RCC 7860 (cell line): ENCODE results near the gene GRIP2.

ENCODE experiments used
- DNase-seq: peaks from one replicate; pipeline ENCODE4 v3.0.0-alpha.2; 2015; ENCODE audit warnings: low spot score
- FAIRE-seq: peaks from 2 replicates; lab custom pipeline; 2012; peaks lifted over from hg19 to GRCh38; lab: Jason Lieb, UNC

The GRIP2 gene

DNA sequence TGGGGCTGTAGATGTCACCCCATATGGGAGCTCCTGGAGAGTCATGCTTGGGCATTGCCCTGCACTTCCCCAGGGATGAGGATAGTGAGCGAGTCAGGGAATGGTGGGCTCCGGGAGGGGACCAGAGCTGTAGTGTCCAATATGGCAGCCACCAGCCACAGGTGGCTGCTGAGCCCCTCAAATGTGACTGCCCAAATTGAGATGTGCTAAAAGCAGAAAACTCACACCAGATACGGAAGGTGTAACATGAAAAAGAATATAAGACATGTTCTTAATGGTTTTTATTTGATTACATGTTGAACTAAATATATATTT, 31.7 kb downstream of the GRIP2 start:
- FAIRE-seq: no peak
- DNase-seq: no peak

DNA sequence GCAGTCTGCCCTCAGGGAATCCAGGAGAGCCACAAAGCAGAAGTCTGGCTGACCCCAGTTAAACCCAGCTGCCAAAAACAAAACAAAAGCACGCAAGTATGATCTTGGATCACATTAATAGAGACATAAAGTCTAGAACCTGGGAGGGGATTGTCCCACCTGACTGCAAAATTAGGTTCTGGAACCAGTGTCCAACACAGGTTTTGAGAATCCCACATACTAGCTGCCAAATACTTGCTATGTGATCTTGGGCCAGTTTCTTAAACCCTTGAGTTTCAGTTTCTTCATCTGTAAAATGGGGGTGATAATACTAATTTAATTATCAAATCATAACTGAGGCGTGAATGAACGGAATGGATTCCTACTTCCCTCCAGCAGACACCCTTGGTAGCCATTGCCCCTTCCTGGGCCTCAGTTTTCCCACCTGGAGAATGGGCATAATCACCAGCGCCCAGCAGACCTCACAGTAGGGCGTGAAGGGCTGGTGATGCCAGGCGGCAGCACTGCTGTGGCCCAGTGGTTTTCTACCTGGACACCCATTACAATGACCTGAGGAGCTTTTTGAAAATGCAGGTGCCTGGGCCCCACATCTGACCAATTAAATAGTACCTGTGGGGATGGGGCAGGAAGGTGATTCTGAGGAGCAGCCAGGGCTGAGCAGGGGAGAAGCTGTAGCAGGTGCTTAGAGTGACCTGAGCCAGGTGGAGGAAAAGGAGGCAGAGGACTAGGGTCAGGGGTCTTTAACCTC, 32.2 kb downstream of the GRIP2 start:
- DNase-seq (no peak), FAIRE-seq (no peak)

DNA sequence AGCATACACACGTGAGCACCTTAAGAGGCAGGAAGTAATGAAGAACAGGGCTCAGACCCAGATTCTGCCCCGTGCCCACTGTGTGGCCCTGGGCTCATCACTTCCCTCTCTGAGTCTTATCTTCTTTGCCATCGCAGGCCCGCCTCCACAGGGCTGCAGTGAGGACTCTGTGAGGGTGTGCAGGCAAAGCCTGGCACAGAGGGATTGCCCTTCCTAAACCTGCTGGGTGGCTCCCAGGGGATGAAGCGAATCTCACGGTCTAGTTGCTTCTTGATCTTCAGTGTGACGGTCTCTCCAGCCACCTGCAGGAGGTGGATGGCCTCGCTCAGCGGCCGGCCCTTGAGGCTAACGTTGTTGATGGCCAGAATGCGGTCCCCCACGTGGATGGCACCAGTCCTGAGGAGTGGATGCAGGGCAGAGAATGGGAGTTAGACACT, 32.8 kb downstream of the GRIP2 start:
- DNase-seq (no peak), FAIRE-seq (no peak)

DNA sequence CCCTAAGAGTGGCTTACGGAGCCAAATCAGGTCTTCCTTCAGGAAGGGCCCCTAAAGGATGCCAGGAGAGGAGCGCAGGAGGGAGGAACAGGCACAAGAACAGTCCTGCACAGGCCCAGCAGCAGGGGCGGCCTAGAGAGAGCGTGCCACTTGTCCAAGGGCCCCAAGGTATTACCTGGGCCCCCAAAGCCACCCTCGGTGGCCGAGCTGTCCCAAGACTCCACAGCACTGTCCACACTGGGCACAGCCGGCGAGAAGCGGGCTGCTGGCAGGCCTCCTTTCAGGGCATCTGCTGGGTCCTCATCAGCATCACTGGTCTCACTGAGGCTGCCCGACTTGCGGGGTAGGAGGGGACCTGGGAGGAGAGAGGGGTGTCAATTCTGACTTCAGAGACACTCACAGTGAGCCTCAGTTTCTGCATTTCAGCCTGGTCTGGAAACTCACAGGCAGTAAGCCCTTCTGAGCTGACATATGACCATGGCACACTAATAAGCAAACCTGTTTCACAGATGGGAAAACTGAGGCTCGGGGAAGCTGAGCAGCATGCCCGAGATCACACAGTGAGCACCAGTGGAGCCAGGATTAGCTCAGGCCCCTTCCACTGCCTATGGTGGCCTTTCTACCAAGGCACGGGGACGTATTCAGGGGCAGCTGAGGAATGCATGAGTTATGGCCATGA, 33.4 kb downstream of the GRIP2 start:
- FAIRE-seq (no peak), DNase-seq (no peak)

DNA sequence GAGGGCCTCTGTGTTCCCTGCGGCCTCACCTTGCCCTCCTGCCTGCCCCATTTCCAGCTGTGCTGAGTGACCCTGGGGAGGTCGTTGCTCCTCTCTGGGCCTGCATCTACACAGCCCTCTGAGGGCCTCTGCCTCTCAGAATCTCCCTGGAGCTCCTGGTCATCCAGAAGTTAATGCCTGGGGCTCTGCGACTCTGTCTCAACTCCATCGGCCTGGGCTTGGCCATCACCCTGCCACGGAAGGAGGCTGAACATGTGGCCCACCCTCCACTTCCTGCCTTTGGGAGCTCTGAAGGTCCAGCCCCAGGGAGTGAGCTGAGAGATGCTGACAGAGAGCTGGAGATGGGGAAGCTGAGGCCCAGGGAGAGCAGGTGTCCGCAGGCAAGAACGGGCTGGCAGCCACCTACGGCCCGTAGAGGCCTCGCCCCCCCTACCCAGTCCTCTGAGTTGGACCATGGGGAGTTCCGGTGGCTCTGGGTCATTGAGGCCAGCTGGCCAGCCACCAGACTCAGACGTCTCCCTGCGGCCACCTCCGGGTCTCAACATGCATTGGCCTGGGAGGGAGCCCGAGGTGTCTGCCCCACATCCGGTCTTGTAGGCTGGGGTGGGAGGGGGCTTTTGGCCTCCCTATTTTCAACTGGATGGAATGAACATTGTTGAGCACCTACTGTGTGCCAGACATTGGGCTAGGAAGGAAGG, 34.2 kb downstream of the GRIP2 start:
- FAIRE-seq (no peak), DNase-seq (no peak)

DNA sequence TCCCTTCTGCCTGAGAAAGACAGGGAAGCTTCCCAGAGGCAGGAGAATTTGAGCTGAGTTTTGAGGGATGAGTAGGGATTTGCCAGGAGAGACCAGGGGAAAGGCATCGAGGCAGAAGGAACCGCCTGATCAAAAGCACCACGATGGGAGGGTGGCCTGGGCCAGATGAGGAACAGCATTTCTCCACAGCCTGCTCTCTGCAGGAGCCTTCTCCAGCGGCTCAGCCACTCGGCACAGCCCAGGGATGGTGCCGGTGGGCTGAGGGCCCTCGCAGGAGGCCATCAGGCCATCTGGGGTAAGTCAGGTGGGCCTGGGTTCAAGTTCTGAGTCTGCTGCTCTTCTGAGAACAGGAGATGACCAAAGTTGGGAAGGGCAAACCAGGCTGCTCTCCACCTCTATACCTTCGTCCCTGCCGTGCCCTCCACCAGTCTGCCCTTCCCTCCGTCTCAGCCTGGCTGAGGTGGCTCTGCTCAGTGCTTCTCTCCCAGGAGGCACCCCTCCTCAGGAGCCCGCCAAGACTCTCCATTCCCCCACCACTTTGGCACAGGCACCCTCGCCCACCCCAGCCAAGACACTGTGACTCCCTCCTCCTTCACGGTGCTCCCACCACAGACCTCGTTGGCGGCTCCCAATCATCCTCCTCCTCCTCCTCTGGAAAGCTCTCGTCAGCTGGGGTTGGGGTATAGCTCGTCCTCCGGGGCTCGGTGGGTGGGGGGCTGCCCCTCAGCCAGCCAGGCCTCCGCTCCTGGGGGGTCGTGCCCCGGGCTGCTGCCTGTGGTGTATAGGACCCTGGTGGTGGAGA, 34.9 kb downstream of the GRIP2 start:
- DNase-seq: no peak
- FAIRE-seq: no peak

DNA sequence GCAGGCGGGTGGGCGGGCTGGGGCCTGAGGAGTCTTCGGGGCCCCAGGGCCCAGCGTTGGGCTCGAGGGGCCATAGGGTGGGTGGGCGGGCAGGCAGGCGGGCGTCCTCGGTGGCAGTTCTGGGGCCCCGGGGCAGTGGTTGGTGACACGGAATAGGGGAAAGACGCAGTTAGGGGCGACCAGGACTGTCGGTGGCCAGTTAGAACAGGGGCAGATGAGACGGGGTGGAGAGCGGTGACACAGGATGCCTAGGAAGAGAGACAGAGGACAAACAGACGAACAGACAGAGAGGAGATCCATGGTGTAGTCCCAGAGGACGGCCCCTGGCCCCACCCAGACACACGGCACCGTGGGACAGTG, 36.5 kb downstream of the GRIP2 start:
- FAIRE-seq: no peak
- no peak for DNase-seq

DNA sequence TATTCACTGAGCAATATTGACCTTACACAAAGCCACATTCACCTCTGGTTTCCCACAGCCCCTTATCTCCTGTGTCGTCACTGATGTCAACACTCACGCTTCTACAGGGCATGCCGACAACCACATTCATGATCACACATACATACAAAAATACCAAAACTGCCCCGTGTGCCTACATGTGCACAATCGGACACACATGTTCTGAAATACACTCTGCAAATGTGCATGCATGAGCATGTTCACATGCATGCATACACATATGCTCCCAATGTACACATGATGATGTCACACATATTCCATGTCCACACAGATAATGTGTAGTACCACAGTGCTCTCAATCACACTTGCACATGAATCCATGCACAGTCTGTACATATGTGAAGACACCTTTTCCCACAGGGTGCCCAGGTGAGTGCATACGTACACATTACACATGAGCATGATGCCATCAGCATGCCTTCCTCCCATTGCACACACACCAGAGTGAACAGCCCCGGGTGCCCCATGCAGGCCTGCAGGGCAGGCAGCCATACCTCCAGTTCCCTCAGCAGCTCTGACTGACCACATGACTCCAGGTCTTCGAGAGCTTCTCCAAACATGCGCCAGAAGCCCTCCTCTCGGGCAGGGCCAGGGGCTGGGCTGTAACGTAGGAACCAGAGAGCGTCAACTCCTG, 37.0 kb downstream of the GRIP2 start:
- DNase-seq (no peak), FAIRE-seq (no peak)

DNA sequence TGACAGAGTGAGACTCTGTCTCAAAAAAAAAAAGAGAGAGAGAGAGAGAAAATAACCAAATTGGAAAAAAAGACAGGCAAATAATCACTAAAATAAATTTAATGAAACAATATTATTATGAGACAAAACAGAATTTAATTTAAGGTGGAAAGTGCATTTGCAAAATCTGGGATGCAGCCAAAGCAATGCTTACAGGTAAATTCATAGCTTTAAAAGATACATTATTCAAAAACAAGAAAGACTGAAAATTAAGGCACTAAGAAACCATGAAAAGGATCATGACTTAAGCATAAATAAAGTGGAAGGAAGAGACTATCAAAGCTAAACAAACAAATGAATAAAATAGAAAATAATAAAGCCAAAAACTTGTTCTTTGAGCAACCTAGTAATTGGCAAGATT, 37.7 kb downstream of the GRIP2 start:
- no peak for DNase-seq
- FAIRE-seq: no peak

DNA sequence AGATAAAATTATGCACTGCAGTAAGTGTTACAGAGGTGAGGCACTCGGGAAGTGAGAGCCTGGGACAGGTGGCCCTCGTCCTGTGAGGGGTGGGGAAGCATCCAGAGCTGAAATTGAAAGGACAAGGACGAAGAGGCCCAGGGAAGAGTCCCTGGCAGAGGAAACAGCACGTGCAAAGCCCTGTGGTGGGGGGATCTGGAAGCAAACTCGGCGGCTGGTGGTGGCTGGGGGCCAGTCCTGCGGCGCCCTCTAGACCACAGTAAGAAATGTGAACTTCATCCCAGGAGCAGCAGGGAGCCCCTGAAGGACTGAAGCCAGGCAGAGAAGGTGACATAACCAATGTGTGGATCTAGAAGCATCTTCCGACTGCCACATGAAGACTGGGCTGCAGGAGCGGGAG, 42.8 kb downstream of the GRIP2 start:
- FAIRE-seq (no peak), DNase-seq (no peak)

DNA sequence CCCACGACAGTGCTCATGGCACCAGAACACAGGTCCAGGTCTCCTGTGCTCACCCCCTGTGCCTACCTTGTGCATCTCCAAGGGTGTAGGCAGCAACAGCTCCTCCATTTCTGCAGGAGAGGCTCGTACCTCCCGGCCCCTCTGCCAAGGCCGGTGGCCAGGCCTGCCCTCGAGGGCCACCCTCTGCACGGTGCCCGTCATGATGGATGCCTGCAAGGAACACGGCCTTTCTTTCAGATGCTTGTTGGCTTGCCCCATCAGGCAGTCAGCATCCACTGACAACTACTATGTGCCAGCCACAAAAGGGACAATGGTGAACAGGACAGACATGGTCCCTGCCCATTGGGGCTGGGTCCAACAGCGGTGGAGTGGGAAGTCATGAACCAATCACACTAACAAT, 43.8 kb downstream of the GRIP2 start:
- FAIRE-seq (no peak), DNase-seq (no peak)

DNA sequence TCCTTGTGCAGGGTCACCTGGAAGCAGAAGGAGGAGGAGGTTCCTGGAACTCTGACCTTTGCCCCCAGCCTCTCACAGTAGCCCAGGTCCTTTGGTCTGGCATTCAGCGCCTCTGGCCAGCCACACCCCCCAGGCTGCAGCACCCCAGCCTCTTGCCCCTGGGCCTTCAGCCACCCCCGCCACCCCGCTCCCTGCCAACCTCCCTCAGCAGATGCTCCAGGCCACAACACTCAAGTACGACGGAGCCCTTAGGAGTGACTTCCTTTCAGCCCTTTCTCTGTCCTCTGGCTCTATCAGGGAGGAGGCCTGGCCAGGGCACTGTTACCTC, 45.2 kb downstream of the GRIP2 start:
- FAIRE-seq (no peak), DNase-seq (no peak)

DNA sequence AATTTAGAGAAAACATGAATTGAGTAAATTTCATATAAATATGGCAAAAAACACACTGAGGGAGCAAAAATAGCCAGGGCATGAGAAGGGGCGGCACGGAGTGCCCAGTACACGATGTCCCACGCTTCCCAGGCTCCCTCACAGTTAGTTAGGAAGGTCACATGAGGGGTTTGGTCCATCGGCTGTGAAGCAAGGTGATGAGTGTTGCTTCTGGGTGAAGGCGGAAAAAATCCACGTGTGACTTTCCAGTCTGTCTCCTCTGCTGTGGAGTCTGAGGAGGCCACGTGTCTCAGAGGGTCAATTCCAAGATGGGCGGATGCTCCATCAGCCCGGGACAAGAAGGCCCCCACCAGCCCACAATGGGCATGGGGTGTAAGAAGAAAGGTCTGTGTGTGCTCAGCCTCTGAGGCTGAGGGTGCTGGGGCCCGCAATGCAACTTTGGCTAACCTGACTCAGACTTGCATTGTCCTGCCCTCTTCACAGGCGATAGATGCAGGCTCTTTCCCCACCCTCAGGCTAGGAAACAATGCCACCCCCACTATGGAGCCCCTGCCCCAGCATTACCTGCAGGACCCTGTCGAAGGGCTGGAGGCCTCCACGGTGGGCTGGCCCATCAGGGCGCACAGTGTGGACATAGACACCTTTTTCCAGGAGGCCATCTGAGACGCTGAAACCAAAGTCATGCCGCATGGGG, 45.7 kb downstream of the GRIP2 start:
- no peak for DNase-seq
- no peak for FAIRE-seq

DNA sequence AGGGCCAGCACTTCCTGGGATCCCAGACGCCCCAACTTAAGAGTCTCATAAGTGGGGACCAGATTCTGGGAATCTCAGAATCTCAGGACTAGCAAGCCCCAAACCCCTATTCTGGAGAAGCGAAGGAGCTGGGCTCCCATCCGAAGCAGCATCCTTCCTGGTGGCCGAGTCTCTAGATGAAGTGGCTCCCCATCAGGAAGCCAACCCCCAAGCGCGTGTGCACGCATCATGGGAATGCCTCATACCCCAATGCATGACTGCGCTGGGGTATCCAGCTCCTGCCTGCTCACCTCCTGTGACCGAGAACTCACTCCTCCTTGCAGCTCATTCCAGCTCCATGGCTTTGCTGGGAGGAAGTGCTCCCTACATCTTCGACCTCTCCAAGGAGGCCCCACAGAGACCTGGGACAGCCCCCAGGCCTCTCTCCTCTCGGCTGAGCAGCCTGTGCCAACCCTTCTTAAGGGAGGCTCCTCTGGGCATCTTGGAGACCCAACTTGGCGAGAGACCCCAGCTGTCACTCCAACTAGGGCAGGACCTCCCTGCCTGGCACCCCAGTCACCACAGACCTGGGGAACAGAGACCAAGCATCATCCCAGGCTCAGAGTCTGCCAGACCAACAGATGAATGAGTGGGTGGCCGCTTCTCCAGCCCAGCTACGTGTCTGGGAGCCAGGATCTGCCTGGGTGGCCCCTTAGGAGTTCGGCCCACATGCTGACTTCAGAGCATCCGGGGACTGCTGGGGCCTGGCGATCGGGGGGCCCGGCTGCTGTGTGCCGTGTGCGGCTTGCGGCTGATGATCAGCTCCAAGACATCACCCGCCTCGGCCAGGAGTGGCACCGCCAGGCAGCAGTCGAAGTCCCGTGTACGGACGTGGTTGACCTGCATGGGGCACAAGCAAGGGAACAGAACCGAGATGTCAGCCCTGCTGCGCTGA, 46.9 kb downstream of the GRIP2 start:
- DNase-seq (no peak), FAIRE-seq (no peak)

DNA sequence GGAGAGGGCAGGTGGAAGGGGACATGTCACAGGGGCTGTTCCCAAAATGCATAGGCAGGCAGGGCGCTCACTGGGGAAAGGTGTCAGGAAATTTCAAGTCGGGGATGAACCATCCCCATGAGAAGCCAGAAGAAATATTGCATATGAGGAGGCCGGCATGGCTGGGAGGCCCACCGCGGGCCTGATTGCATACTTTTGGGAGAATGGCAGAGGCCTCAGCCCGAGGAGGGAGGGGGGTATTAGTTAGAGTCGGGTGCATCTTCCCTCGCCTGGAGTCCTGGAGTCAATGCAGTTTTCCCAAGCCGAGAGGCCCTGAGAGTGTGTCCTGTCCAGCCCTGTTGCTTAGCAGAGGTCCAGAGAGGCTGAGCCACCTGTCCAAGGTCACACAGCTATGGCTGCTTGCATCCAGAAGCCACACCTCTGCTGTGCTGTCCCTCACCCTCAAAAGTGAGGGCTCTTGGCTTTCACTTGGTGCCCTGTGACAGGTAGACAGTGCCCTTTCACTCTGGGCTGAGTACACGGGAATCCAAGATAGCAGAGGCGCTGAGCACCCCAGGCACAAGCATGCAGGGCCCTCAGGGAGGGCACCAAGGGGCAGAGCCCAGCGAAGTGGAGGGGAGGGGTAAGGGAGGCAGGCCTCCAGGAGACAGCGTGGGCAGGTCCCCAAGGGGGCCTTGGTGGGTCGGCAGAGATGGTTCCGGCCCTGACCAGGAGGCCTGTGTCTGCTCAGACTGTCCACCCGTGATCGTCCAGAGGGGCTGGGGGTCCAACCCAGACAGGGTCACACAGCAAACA, 48.5 kb downstream of the GRIP2 start:
- FAIRE-seq (no peak), DNase-seq (no peak)

DNA sequence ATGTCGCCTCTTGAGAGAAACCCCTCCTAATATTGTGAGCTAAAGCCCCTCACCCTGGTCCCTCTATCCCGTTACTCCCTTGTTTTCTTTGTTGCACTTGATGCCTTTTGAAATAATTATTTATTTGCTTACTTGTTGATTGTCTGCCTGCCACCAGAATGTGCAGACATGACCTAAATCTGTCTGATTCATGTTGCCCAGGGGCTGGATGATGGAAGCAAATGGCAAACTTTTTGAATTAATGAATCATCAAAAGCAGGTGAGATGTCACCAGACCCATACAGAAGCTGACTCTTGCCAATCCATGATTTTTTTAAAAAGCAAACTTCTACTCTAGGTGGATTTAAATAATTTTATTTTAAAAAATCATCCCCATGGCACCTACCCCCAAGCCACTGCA, 49.3 kb downstream of the GRIP2 start:
- DNase-seq: no peak
- FAIRE-seq: no peak

DNA sequence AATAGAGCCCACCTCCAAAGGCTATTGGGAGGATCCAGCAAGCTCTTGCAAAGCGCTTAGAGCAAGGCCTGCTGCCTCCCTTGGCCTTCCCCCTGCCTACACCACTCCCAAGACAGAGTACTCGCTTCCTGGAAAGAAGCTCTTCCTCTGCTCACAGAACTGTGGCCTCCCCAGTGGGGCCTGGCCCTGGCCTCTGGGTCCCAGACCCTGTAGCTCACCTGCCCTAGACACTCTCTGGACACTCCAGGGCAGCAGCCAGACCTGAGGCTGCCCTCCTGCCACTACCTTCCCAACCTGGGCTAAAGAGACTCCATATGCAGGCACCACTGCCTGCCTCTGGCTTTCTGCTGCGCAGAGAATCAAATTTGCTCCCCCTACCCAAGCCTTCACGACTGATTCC, 49.9 kb downstream of the GRIP2 start:
- DNase-seq (no peak), FAIRE-seq (no peak)

DNA sequence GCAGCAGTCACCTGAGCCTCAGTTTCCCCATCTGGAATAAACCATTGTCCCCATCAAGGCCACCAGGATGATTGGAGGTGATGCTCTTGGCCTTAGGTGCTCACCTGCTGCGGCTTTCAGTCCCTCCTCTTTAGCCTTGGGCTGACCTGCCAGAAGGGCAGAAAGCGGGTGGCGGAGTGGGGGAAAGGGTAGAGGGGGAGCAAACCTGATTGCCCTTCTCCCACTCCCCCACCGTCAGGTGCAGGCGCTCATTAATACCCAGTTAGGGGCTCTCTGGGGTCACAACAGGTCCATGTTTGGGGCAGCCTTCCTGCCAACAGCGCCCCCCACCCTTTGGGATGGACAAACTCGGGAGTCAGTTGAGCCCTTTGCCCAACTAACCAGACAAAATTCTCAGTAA, 50.5 kb downstream of the GRIP2 start:
- DNase-seq: no peak
- no peak for FAIRE-seq
